Body of pancreas (tissue), 4 donors: ENCODE results near the gene RAPGEF5. TPM values are rescaled to one million over a fixed set of nuclear protein-coding genes. Genes with fewer than 3 reads are reported as not detected.

ENCODE experiments used
- ATAC-seq: fragments of 150-250 bp; one replicate; pipeline ENCODE4 v1.9.1; 2016
- DNase-seq, 4 donors: peaks; one replicate each; pipeline ENCODE4 v3.0.0-alpha.2; 2019
- H3K27ac ChIP-seq, 4 donors: fragments of 200-600 bp; sonication (generic); 1 replicate in 3 of 4; 2 replicates in 1 of 4; pipeline versions ENCODE4 v1.5.1 to v1.6.1; 2016 to 2019; ENCODE audit warnings: mild to moderate bottlenecking in 1 of 4, mixed read lengths in 1 of 4, moderate library complexity in 1 of 4
- H3K27me3 ChIP-seq, 2 donors: fragments of 200-600 bp; sonication (generic); one replicate each; pipeline ENCODE4 v1.6.0; 2016; ENCODE audit warnings: mild to moderate bottlenecking in 1 of 2
- H3K36me3 ChIP-seq, 2 donors: fragments of 200-600 bp; sonication (generic); replicated peaks in 1 of 2; 2 replicates each; pipeline ENCODE4 v1.5.1; 2016; ENCODE audit warnings: low read depth in 2 of 2; ENCODE audit not compliant: insufficient read depth in 1 of 2
- H3K4me1 ChIP-seq: fragments of 200-600 bp; sonication (generic); one replicate; pipeline ENCODE4 v1.6.0; 2016
- H3K4me3 ChIP-seq, 2 donors: fragments of 200-600 bp; sonication (generic); 1 replicate in 1 of 2; 2 replicates in 1 of 2; pipeline ENCODE4 v1.5.1; 2016 to 2019
- H3K9me3 ChIP-seq, 3 donors: fragments of 200-600 bp; sonication (generic); 1 replicate in 2 of 3; 2 replicates in 1 of 3; pipeline ENCODE4 v1.5.1; 2016
- POLR2A ChIP-seq, 3 donors: fragments of 450-650 bp; IDR thresholded peaks; one replicate each; pipeline ENCODE4 v1.6.1; 2016; ENCODE audit warnings: antibody characterized with exemption in 3 of 3, mild to moderate bottlenecking in 2 of 3
- WGBS, 2 donors: methylation state at CpG; one replicate each; pipeline ENCODE4 v1.1.5; 2017; 5-methylcytosine and 5-hydroxymethylcytosine counted together
- intact Hi-C: fragments of 100-400 bp; cut with DNase I; formaldehyde crosslinking; loops from one replicate; pipeline ENCODE4 v1.15.1; 2023
- total RNA-seq, 2 donors: library from RNA; depleted of rRNA; stranded (reverse); fragments of >200 nt; gene quantifications; one replicate each; pipeline ENCODE4 v1.1.0, GENCODE V29; 2016
- TF ChIP-seq, protein P1 (sequence below), 7 experiments: fragments of 450-650 bp in 4 of 7; fragments of 200-600 bp in 3 of 7; sonication (generic) in 3 of 7; IDR thresholded peaks; one replicate each; pipeline ENCODE4 v1.5.1; 2016 to 2019; ENCODE audit warnings: antibody characterized with exemption in 7 of 7

Gene RAPGEF5
- total RNA-seq, 2 donors from 2014 or later, result 68.0 to 151 TPM

DNA sequence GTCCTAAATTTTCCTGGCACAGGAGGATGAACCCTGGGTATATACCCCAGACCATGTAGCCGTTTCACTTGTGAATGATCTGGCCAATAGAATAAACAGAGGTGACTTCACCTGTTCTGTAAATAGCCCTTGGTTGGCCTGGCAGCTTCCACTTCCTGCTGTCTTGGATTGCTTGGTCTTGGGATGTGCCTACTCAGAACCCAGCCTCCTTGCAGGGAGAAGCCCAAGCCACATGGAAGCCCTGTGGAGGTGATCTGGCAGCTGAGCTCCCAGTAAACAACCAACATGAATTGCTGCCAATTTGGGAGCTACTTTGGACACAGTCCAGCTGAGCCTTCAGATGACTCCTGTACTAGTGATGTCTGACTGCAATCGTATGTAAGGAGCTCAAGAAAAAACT lies 4.8 kb upstream of the RAPGEF5 start:
- intact Hi-C loops, result no loop called here
- DNase-seq (peak; percentile 78 to 94 (median 86)), ATAC-seq (peak; percentile 79)
- Histone ChIP-seq H3K4me1 (peaks cover 19% of the 10 kb centered on the region), H3K4me3 (no peak overlapping the region), H3K27ac (peak overlapping the region; percentile 20 to 73 (median 59)), H3K27me3 (no peaks in the 10 kb centered on the region), H3K36me3 (no peaks in the 10 kb centered on the region), H3K9me3 (peaks cover 0 to 3% (median 0%) of the 10 kb centered on the region in 3 donors)
- TF ChIP-seq, protein P1, sequence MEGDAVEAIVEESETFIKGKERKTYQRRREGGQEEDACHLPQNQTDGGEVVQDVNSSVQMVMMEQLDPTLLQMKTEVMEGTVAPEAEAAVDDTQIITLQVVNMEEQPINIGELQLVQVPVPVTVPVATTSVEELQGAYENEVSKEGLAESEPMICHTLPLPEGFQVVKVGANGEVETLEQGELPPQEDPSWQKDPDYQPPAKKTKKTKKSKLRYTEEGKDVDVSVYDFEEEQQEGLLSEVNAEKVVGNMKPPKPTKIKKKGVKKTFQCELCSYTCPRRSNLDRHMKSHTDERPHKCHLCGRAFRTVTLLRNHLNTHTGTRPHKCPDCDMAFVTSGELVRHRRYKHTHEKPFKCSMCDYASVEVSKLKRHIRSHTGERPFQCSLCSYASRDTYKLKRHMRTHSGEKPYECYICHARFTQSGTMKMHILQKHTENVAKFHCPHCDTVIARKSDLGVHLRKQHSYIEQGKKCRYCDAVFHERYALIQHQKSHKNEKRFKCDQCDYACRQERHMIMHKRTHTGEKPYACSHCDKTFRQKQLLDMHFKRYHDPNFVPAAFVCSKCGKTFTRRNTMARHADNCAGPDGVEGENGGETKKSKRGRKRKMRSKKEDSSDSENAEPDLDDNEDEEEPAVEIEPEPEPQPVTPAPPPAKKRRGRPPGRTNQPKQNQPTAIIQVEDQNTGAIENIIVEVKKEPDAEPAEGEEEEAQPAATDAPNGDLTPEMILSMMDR (IDR thresholded peaks at IDR 0.05), result no peak
- TF ChIP-seq POLR2A (IDR thresholded peaks at IDR 0.05), result no peak
- 14 to 17% methylated on average over 2 of the region's 2 CpGs for WGBS, 2 donors

DNA sequence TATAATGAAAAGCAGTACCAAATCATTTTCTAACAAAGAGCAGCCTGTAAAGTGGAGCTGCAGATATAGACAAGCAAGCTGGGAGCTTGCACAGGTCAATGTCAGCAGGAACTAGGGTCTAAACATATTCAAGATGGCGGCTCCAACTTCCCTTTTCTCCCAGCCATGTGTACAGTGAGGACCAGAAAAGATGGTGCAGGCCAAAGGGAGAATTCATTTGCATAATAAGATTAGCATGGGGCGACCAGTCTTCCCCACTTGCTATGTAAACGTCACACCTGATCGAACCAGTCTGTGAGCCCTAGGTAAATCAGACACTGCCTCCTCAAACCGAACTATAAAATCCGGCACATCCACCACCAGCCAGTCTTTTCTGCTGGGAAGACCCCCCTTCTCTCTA lies 4.4 kb upstream of the RAPGEF5 start:
- no peaks in the 10 kb centered on the region for H3K27me3 ChIP-seq
- peaks cover 0 to 3% (median 0%) of the 10 kb centered on the region in 3 donors for H3K9me3 ChIP-seq
- 71 to 76% methylated on average over 5 to 6 of the region's 6 CpGs for WGBS, 2 donors
- peak overlapping the region; percentile 20 to 73 (median 59) for H3K27ac ChIP-seq
- H3K4me3 ChIP-seq, result no peak overlapping the region
- H3K36me3 ChIP-seq, result no peaks in the 10 kb centered on the region
- ATAC-seq (no peak), DNase-seq (no peak)
- TF ChIP-seq, protein P1 (IDR thresholded peaks at IDR 0.05), result no peak
- TF ChIP-seq POLR2A (IDR thresholded peaks at IDR 0.05), result no peak
- H3K4me1 ChIP-seq, result peaks cover 19% of the 10 kb centered on the region
- intact Hi-C loops, result no loop called here

- Histone ChIP-seq H3K36me3 (no peaks in the 10 kb centered on the region), H3K27me3 (no peaks in the 10 kb centered on the region), H3K27ac (no peak overlapping the region), H3K4me3 (no peak overlapping the region), H3K9me3 (peaks cover 0 to 3% (median 0%) of the 10 kb centered on the region in 3 donors), H3K4me1 (peaks cover 33% of the 10 kb centered on the region)
- intact Hi-C loops, result no loop called here
- DNase-seq (no peak), ATAC-seq (no peak)
- TF ChIP-seq POLR2A (IDR thresholded peaks at IDR 0.05), result no peak
- TF ChIP-seq, protein P1 (IDR thresholded peaks at IDR 0.05), result no peak
- WGBS, 2 donors, result 89 to 94% methylated on average over 8 of the region's 8 CpGs
Measured at GRCh38 chr7:22358820-22359697, 2.1 kb upstream of the RAPGEF5 start.

- Histone ChIP-seq H3K9me3 (peaks cover 0 to 3% (median 0%) of the 10 kb centered on the region in 3 donors), H3K27ac (peak overlapping the region; percentile 84 to 89 (median 87)), H3K36me3 (no peaks in the 10 kb centered on the region), H3K27me3 (no peaks in the 10 kb centered on the region), H3K4me1 (peaks cover 33% of the 10 kb centered on the region), H3K4me3 (no peak overlapping the region)
- DNase-seq (peak; percentile 31 to 66 (median 52)), ATAC-seq (peak; percentile 39)
- intact Hi-C loops, result no loop called here
- peak in 2 of 3 donors; percentile 27 to 28 for TF ChIP-seq POLR2A (IDR thresholded peaks at IDR 0.05)
- TF ChIP-seq, protein P1 (IDR thresholded peaks at IDR 0.05), result no peak
- 16 to 24% methylated on average over 15 to 22 of the region's 23 CpGs for WGBS, 2 donors
Measured at GRCh38 chr7:22357311-22358175, 589 bp upstream of the RAPGEF5 start.
